GM12872 (cell line): ENCODE results near the gene RPS6KL1.

Experiments
- TF ChIP-seq, protein P1 (sequence below): IDR thresholded peaks from 3 replicates; pipeline ENCODE4 v1.5.1; 2011; ENCODE audit warnings: low read depth, mild to moderate bottlenecking, low read length, moderate library complexity; ENCODE audit not compliant: insufficient read depth

The RPS6KL1 gene

GRCh38 chr14:74955229-74956026 is 32.4 kb upstream of the RPS6KL1 start, which contains the start of gene PGF:
PGF (minus strand) TSS chr14:74955597; CDS start chr14:74955242, 355 bp downstream.
- TF ChIP-seq, protein P1, sequence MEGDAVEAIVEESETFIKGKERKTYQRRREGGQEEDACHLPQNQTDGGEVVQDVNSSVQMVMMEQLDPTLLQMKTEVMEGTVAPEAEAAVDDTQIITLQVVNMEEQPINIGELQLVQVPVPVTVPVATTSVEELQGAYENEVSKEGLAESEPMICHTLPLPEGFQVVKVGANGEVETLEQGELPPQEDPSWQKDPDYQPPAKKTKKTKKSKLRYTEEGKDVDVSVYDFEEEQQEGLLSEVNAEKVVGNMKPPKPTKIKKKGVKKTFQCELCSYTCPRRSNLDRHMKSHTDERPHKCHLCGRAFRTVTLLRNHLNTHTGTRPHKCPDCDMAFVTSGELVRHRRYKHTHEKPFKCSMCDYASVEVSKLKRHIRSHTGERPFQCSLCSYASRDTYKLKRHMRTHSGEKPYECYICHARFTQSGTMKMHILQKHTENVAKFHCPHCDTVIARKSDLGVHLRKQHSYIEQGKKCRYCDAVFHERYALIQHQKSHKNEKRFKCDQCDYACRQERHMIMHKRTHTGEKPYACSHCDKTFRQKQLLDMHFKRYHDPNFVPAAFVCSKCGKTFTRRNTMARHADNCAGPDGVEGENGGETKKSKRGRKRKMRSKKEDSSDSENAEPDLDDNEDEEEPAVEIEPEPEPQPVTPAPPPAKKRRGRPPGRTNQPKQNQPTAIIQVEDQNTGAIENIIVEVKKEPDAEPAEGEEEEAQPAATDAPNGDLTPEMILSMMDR, result no peak

DNA sequence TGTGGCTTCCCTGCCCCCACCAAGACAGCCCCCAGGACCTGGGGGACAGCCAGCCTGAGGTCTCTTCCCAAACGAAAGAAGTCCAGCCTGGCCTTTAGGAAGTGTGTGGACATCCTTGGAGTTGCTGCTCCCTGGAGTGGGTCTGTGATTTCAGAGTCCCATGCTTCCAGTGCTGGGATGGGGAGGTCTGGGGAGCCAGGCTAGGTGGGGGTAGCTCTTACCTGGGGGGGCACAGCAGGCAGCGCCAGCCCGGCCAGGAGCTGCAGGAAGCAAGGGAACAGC is 31.8 kb upstream of the RPS6KL1 start:
- TF ChIP-seq, protein P1, result no peak

- TF ChIP-seq, protein P1, result no peak
These were observed 31.3 kb upstream of the RPS6KL1 start for GRCh38 chr14:74954232-74954946.

DNA sequence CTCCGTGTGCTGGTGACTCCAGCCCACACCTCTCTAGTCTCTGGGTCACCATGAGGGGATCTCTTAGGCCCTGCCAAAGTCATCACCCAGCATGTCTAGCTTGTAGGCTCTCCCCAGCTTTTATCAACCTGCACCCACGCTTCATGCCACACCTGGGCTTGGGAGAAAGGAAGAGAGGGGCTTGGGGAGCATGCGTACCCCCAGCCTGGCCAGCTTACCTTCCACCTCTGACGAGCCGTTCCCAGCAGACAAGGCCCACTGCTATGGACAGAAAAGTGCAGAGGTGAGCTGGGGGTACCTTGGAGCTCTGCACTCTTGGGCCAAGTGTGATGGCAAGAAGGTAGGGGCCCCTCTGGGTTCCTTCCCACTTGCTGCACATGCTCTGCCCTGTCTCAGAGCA is 30.6 kb upstream of the RPS6KL1 start:
- TF ChIP-seq, protein P1, result no peak

- TF ChIP-seq, protein P1, result no peak
These were observed 29.8 kb upstream of the RPS6KL1 start for GRCh38 chr14:74952697-74953484.

- TF ChIP-seq, protein P1, result no peak
These were observed 29.2 kb upstream of the RPS6KL1 start for GRCh38 chr14:74952180-74952665.
